ENCODE data around the gene TSTD1. TPM values are rescaled to one million over a fixed set of nuclear protein-coding genes. Genes with fewer than 3 reads are reported as not detected.
"Not testable (repeated sequence)": the region's sequence is repeated elsewhere in the genome, so short reads cannot be mapped to it uniquely, and the experiment has no call there.

TSTD1 gene
- total RNA-seq, 4 donors from 2014 or later: 70.0 to 123 (median 98.8) TPM

GRCh38 chr1:161066694-161067093 is 27.9 kb upstream of the TSTD1 start:
- 63% methylated on average over 3 of the region's 3 CpGs for WGBS
- H3K4me1 ChIP-seq: peaks cover 20% of the 10 kb centered on the region
- no peaks in the 10 kb centered on the region for H3K9me3 ChIP-seq
- H3K27ac ChIP-seq: no peak overlapping the region
- H3K4me3 ChIP-seq: no peak overlapping the region
- peaks cover 3% of the 10 kb centered on the region for H3K36me3 ChIP-seq
- TF ChIP-seq POLR2A (IDR thresholded peaks at IDR 0.05): no peak
- TF ChIP-seq CTCF (IDR thresholded peaks at IDR 0.05): no peak
- TF ChIP-seq POLR2AphosphoS5 (IDR thresholded peaks at IDR 0.05): no peak
- TF ChIP-seq EP300 (IDR thresholded peaks at IDR 0.05): no peak
- no peak for DNase-seq (ENCODE audit: low spot score in 2 of 2)
- H3K27me3 ChIP-seq: no peaks in the 10 kb centered on the region

DNA sequence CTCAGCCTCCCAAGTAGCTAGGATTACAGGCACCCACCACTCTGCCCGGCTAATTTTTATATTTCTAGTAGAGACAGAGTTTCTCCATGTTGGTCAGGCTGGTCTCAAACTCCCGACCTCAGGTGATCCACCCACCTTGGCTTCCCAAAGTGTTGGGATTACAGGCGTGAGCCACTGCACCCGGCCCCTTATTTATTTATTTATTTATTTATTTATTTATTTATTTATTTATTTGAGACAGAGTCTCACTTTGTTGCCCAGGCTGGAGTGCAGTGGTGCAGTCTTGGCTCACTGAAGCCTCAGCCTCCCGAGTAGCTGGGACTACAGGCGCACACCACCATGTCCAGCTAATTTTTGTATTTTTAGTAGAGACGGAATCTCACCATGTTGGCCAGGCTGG is 26.9 kb upstream of the TSTD1 start:
- not testable (repeated sequence) for H3K9me3 ChIP-seq; DNase-seq (ENCODE audit: low spot score in 2 of 2); H3K4me3 ChIP-seq; H3K36me3 ChIP-seq; H3K27me3 ChIP-seq; H3K27ac ChIP-seq
- 89% methylated on average over 7 of the region's 7 CpGs for WGBS
- peaks cover 17% of the 10 kb centered on the region for H3K4me1 ChIP-seq

- H3K4me1 ChIP-seq; H3K4me3 ChIP-seq; DNase-seq (ENCODE audit: low spot score in 2 of 2); H3K9me3 ChIP-seq; H3K36me3 ChIP-seq; H3K27me3 ChIP-seq; H3K27ac ChIP-seq: not testable (repeated sequence)
- 62% methylated on average over 6 of the region's 6 CpGs for WGBS
Observed at GRCh38 chr1:161063936-161064335, 25.2 kb upstream of the TSTD1 start.

GRCh38 chr1:161061419-161061818 is 22.7 kb upstream of the TSTD1 start:
- no peak for DNase-seq (ENCODE audit: low spot score in 2 of 2)
- Histone ChIP-seq H3K9me3 (no peaks in the 10 kb centered on the region), H3K27me3 (peaks cover under 1% of the 10 kb centered on the region), H3K27ac (no peak overlapping the region), H3K4me3 (no peak overlapping the region), H3K4me1 (no peaks in the 10 kb centered on the region), H3K36me3 (peaks cover 5% of the 10 kb centered on the region)
- TF ChIP-seq POLR2AphosphoS5 (IDR thresholded peaks at IDR 0.05) (no peak), EP300 (IDR thresholded peaks at IDR 0.05) (no peak), CTCF (IDR thresholded peaks at IDR 0.05) (no peak), POLR2A (IDR thresholded peaks at IDR 0.05) (no peak)
- WGBS: 94% methylated on average over 4 of the region's 4 CpGs

DNA sequence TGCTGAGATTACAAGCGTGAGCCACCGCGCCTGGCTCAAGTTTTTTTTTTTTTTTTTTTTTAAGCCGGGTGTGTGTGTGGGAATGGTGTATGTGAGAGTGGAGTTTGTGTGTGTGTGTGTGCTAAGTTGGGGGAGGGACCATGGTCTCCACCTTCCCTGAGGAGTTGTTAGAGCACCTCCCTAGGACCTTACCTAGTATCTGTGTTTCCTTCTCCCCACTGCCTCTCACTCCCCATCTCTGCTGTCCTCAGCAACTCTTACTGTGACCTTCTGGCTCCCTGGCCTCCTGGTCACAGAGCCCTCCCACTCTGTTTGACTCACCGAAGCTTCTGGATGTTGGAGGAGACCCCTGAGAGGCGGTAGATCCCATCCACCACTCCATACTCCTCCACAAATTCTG is 20.5 kb upstream of the TSTD1 start:
- WGBS: 89% methylated on average over 6 of the region's 6 CpGs
- no peak overlapping the region for H3K27ac ChIP-seq
- peaks cover 8% of the 10 kb centered on the region for H3K27me3 ChIP-seq
- TF ChIP-seq POLR2A (IDR thresholded peaks at IDR 0.05) (no peak), EP300 (IDR thresholded peaks at IDR 0.05) (no peak), POLR2AphosphoS5 (IDR thresholded peaks at IDR 0.05) (no peak)
- no peaks in the 10 kb centered on the region for H3K9me3 ChIP-seq
- H3K4me1 ChIP-seq: no peaks in the 10 kb centered on the region
- H3K4me3 ChIP-seq: no peak overlapping the region
- no peak for DNase-seq (ENCODE audit: low spot score in 2 of 2)
- peaks cover 10% of the 10 kb centered on the region for H3K36me3 ChIP-seq

DNA sequence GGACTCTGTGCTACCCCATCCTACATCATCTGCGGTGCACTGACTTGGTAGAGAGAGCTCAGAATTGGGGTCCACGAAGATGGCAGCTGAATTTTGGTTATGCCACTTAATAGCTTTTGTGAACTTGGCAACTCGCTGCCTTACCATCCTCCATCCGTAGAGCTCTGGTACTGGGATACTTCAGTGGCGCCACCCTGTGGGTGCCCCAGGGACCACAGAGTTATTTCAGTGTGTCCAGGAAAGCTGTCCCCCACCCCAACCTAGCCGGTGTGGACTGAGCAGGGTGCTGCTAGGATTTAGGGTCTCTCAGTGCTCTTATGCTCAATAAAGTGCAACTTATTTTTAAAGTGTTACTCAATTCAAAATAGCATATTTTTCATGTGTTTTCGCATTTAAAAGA is 16.0 kb upstream of the TSTD1 start:
- WGBS: 89% methylated on average over 6 of the region's 7 CpGs
- Histone ChIP-seq H3K27me3 (peaks cover 9% of the 10 kb centered on the region), H3K4me3 (no peak overlapping the region), H3K27ac (no peak overlapping the region), H3K4me1 (no peaks in the 10 kb centered on the region), H3K36me3 (peaks cover 40% of the 10 kb centered on the region), H3K9me3 (no peaks in the 10 kb centered on the region)
- DNase-seq (ENCODE audit: low spot score in 2 of 2): no peak
- TF ChIP-seq EP300 (IDR thresholded peaks at IDR 0.05) (no peak), POLR2AphosphoS5 (IDR thresholded peaks at IDR 0.05) (no peak), CTCF (IDR thresholded peaks at IDR 0.05) (no peak), POLR2A (IDR thresholded peaks at IDR 0.05) (no peak)

DNA sequence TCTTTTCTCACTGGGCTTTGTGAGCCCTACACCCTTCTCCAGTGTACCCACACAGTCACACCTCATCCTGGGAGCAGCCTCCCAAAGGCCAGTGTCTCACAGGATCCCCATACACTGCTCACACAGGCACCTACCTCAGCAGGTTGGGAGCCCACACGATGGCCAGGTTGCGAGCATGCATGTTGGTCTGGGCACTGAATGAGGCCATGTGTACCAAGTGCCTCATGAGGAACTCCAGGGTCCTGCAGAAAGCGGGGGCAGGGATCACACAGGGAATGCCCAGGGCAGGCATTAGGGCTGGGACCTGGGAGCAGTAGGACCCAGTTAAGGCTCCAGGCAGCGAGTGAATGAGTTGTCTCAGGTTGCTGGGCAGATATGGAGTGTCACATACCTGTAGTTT is 15.5 kb upstream of the TSTD1 start:
- H3K36me3 ChIP-seq: peaks cover 39% of the 10 kb centered on the region
- H3K4me1 ChIP-seq: no peaks in the 10 kb centered on the region
- H3K4me3 ChIP-seq: no peak overlapping the region
- DNase-seq (ENCODE audit: low spot score in 2 of 2): no peak
- TF ChIP-seq EP300 (IDR thresholded peaks at IDR 0.05) (no peak), POLR2AphosphoS5 (IDR thresholded peaks at IDR 0.05) (no peak), CTCF (IDR thresholded peaks at IDR 0.05) (no peak), POLR2A (IDR thresholded peaks at IDR 0.05) (no peak)
- H3K9me3 ChIP-seq: no peaks in the 10 kb centered on the region
- H3K27me3 ChIP-seq: peaks cover 9% of the 10 kb centered on the region
- H3K27ac ChIP-seq: no peak overlapping the region
- 83% methylated on average over 3 of the region's 4 CpGs for WGBS

Data from suprapubic skin (tissue), 4 donors.